SW480 (cell line): ENCODE data around the gene RPP25L.

Experiments used
- DNase-seq: peaks from one replicate; pipeline ENCODE4 v3.0.0-alpha.2; 2016; ENCODE audit warnings: low spot score

The RPP25L gene

DNA sequence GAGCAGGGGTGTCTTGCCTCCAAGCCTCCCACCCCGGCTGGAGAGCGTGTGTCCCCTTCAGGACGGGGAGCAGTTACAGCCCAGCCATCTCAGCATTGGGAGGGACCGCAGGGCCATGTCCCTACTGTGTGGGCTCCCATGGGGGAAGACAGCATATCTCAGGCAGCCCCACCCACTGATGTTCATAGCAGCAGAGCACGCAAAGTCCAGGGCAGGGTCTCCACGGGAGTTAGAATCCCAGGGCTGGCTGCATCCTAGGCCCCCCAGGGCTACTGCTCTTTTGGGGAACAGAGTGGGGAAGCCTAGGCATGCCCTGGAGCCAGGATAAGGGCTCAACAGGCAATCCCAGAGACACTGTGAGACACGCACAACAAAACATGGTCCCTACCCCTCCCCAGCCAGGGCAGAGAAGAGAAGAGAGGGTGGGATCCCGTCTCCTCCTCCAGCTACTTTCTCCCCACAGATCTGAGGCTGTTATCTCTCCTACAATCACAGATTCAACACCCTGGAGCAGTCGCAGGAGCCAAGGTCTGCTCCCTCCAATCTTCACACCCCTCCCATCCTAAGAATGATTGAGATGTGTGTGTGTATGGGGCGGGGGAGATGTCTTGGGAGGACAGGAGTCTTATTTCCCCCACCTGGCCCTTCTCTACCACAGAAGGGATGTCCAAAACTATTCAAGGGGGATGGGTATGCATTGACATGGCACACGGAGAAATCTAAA is 25.8 kb downstream of the RPP25L start:
- DNase-seq, result no peak

DNA sequence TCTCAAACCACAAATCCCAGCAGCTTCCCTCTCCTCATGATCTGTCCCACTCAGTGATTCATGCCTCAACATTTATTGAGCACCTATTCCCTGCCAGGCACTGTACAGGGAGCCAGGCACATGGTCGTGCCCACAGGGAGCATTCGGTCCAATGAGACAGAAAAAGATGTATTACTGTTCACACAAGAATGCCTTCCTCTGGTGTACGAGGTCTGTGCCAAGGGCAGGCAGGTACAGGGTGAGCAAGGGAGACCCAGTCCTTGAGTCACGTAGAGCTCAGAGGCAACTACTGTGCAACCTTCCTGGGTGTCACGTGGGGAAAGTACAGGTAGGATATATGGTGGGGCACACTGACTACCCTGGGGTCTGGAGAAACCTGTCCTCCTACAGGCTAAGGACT is 26.9 kb downstream of the RPP25L start:
- DNase-seq, result no peak

DNA sequence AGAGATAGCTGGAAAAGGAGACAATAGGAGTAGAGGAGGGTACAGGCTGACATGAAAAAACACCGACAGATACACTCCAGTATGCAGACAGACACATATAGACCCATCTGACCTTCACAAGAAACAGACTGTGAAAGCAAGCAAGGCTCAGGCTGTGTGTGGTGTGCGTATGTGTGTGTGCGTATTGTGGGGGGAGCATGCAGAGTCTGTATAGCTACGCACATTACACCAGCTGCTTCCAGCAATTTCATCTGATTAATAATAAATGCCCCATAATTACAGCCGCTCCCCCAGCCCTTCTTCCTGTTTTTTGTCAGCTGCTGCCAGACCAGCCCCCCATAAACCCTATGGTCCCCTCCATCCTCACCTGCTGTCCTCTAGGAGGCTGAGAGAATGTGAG is 29.1 kb downstream of the RPP25L start:
- no peak for DNase-seq

DNA sequence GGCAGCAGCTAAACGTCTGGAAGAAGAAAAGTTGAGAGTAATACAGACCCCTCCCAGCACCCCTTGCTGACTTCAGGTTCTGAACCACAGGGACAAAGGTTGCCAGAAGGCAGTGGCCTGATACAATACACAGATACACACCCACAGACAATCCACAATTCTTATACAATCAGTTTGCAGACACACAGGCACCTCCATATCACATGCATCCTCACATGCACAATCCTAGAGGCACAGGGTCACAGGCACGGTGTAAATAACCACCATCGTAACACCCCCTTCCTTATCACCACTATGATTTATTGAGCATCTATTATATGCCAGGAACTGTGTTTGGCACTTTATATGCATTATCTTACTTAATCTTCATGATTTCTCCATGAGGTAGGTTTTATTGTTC is 30.6 kb downstream of the RPP25L start:
- DNase-seq, result no peak

DNA sequence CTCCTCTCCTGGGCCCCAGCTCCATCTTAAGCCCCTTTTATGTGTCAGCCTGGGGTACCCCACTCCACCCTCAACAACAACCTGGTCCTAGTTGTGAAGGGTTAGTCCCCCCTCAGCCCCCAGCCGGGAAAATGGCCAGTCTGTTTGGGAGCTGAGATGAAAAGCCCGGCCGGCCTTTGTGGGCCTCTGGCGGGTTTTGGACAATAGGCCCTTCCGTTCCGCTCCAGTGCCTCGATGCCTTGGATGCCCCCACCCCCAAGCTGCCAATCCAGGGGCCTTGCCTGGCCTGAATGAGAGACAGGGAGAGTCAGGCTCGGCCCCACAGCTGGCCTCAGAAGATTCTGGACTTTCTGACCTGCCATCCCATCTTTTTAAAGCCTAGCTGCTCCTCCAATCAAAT is 31.5 kb downstream of the RPP25L start:
- no peak for DNase-seq

DNA sequence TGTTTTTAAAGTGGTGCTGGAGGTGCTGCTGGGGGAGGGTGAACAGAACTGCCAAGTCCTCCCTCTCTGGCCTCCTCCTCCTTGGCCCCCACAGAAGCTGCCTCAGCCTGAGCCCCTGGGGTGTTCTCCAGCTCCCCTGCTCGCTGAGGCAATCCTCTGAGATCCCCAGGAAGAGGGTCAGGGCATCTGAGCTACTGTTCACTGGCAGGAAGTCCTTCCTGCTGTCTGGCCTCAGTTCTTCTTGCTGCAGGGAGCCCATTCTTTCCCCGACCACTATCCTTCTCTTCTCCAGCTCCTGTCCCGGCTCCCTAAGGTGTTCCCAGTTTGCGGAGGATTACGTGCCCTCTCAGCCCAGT is 32.1 kb downstream of the RPP25L start:
- DNase-seq, result no peak

DNA sequence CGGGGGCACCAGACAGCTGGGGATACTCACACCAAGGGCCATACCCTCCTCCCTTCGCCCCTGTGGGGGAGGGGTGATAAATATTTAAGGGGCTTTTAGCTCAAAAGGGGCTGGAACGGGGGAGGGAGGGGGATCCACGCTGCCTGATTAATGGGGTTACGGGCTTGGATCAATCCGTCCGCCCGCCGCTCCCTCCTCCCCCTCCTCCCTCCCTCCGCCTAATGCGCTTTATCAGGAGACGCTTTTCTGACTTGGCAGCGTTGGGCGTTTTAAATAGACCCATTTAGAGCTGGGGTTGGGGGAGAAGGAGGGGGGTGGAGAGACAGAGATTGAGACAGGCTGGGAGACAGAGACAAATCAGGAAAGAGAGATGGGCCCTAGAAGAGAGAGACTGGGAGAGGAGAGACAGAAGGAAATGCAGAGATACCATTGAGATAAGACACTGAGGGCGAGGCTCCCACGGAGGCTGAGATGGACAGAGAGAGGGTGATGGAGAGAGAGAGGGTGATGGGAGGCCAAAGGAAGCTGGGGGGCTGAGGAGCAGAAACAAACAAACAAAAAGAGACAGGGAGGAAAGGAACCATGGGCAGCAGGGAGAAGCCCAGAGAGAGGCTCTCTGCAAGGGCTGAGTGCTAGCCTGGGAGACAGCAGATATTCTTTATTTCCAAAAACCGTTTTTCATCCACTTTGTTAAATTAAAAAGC is 32.6 kb downstream of the RPP25L start:
- no peak for DNase-seq

DNA sequence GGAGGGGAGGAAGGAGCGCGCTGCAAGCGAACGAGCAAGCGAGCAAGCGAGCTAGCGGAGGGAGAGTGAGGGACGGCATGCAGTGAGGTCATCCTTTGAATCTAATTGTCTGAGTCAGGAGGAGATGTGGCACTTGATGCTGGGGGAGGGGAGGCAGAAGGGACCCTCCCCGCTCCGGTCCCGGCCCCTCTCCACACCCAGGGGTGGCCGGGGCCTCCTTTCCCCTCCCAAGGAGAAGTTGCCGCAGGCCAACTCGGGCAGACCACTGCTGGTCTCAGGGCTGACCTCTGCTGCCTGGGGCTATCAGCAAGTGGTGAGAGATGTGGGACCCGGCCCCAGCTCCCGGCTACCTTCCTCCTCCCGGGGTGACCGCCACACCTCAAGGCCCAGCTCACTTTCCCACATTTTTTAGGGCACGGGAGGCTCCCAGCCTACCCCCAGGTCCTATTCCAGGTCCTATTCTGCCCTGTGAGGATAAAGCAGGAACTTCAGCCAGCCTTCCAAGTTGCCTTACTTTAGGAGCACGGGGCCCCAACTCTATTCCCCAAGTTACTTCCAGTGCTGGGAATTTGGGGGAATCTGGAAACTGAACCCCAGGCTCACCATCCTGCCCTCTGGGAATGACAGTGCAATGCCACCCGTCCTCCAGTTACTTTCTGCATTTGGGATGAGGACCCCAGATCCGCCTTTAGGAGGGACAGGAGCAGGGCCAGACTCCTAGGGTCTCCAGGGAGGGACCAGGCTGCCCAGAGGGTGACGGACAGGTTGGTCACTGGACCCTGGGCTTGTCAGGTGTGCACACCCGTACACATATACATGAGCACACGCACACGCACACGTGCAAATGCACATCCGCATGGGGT is 33.4 kb downstream of the RPP25L start:
- no peak for DNase-seq

DNA sequence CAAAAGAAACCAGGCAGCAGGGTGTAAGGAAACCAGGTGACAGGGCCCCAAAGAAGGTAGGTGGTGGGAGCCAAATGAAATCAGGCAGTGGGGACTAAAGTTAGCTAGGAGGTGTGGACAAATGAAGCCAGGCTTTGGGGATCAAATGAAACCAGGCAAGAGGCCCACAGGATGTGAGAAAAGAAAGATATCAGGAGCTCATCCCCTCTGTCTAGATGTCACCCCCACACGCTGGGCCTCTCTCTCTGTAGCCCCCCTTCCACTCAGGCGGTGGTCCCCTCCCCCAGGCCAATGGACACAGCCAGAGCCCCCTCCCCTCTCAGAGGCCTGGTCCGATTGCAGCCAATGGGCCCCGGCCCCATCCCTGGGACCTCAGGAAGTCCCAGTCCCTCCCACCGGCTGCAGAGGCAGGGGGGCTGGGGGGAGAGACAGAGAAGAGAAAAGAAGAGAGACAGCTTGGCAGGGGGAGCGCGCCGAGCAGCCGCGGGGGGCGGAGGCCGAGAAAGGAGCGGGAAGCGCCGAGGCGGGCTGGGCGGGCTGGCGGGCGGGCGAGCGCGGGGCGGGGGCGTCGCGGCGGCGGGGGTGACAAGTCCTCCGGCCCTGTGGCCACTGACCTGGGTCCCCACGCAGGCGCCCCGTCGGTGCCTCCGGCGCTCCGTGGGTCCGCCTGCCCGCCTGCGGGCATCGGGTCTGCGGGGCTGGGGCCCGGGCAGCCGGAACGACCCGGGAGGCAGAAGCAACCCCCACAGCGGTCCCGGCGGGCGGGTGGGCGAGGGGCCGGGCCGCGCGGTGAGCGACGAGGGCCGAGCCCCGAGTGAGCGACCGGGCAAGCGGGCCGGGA is 34.3 kb downstream of the RPP25L start:
- no peak for DNase-seq

DNA sequence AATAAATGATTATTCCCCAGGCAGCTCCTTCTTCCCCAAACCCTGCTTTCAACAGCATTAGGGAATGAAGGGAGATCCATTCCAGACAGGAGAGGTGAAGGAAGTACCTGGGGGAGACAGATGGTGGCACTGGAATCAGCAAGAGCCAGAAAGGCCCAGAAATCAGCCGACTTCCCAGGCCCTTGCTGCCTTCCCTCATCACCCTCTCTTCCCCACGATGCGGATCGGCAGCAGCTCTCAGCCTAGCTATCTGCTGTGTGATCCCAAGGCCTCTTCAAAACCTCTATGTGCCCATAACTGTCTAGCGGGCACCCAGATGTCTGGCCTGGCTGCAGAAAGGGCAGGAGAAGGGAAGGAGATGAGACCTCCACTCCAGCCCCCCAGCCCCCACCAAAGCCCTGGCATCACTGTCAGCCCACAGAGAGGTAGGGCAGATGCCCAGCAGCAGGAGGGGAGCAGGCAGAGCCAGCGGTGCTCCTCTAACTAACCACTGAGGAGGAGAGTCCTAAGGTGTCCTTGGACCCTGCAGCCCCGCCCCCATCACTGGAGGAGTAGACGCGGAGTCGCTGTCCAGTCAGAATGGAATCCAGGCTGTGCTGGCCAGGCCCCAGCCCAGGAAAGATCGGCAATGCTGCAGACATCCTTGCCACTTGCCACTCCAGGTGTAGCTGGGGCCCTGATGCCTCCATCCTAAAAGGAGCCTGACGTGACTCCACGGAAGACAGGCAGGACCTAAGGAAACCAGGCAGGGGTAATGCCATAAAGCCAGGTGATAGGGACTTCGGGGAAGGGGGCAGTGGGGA is 35.1 kb downstream of the RPP25L start:
- no peak for DNase-seq

DNA sequence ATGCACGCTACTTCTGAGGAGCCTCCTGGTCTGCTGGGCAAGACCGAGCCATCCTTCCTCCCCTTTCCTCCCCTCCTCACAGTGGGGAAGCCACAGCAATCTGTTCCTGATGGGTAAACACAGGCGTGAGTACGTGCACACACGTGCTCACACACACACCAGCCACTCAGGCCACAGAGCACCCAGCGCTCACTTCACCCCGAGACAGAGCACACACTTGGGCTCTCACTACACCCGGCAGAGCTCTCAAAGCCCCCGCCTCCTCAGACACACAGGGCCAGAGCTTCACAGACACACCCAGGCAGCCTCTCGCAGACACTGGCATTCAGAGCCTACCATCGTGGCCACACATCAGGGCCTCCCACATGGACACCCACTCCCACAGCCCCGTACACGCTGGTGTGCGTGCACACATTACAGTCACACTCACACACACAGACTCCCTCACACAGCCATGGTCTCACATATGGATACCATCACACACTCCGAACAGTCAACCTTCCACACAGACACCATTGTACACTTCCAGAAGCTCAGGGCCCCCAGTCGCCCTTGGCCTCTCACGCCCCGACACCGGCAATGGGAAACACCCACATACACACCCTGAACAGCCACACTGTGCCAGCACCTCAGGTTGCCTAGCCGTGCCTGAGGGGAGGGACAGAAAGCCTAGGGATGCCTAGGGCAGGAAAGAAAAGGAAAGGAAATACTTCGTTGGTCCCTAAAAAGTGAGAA is 35.9 kb downstream of the RPP25L start:
- no peak for DNase-seq

DNA sequence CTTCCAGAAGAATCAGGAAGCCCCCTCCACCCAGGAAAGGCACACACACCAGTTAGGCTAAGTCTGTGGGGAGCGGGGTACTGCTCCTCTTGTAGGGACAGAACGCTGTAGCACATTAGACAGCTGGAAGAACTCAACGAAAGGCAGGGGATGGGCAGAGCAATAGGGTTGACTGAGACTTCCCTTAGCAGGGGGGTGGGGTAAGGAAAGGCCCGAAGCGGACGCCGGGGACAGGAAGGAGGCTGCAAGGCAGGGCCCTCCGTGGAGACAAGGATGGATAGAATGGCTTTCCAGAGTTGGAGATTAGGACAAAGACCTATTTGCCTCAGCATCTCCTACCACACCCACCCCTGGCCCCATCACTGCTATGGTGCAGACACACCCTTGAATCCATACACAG is 36.7 kb downstream of the RPP25L start:
- DNase-seq, result no peak

DNA sequence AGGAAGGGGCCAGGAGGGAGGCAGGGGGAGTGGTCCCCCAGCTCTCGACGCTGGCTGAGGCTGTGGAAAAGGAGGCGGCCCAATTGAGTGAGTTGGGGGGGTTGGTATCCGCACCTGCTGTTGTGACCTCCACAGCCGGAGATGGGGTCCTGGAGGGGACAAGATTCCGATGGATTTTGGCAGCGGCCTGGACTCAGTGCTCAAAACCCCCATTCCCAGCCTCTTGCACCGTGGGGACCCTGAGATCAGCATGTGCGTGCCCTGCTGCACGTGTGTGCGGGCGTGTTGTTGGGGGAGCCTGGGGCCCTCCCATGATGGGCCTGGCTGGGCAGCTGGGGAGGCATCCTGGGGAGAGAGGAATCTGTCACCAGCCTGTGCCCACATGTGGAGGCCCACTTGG is 37.3 kb downstream of the RPP25L start:
- DNase-seq, result no peak

DNA sequence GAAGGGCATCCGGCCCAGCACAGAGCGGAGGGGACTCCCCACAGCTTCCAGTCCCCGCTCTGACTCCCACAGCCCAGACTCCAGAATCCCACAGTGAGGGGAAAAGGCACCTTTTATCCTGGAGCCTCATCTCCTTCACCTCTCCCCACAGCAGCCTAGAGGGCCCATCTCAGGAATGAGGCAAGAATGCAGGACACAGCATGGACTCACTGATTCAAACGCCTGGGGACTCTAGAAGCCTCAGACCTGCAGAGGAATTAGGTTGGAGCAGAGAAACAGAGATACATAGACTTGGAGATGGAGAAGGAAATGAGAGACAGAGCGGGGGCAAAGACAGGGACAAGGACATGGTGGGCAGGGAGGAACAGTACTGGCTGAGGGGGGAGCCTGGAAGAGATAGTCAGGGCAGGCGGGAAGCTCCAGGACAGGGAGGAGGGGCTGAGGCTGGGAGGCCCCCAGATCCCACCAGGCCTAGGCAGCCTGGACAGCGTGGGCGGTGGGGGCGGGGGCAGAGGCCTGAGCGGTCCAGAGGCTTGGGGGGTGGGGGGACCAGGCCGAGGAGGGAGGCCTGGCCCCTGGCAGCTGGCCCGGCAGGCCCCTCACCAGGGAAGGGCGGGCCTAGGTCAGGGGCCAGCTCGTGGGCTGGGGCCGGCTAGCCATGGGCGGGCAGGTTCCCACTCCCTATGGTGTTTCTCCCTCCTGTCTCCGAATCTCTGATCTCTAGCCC is 38.1 kb downstream of the RPP25L start:
- no peak for DNase-seq

DNA sequence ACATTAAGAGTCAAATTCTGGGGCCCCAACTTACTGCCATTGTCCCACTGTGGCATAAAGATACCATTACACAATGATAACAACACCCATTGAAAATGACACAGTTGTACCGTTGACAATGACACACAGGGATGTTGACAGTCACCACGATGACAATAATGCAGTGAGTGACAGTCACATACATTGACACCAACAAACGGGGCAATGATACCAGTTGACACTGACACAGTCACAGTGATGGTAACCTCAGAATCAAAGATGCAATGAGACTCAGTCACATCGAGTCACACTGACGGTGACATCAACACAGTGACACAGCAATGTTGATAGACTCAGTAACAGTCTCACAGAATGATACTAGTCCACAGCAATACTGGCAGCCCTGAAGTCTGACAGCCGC is 39.3 kb downstream of the RPP25L start:
- DNase-seq, result no peak

DNA sequence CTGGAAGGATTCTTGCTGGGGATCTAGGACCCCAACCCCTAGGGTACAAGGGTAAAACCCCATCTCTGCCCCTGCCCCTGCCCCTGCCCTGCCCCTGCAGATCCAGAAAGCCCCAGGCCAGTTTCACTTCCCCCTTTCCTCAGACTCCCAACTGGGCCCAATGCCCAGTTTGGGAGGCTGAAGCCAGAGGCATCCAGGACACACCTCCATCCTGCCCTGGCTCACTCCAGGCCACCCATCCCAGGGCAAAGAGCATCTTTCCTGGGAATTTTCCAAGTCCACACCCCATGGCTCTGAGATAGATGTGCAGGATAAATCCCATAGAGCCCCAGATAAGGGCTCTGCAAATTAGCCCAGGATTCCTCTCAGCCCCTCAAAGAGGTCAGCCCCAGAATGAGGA is 39.8 kb downstream of the RPP25L start:
- DNase-seq, result no peak

DNA sequence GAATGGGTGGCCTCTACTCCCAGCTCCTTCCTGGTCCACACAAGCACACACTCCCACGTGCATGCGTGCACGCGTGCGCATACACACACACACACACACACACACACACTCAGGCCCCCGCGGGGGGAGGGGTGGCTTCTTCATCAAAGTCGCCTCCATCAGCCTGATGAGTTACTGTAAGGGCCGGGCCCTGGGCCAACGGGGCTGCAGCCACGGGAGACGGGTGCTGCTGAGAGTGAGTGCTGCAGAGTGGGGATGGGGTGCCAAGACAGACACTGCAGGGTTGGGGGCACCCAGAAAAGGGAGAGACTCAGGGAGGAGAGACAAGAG is 40.5 kb downstream of the RPP25L start:
- DNase-seq, result no peak

DNA sequence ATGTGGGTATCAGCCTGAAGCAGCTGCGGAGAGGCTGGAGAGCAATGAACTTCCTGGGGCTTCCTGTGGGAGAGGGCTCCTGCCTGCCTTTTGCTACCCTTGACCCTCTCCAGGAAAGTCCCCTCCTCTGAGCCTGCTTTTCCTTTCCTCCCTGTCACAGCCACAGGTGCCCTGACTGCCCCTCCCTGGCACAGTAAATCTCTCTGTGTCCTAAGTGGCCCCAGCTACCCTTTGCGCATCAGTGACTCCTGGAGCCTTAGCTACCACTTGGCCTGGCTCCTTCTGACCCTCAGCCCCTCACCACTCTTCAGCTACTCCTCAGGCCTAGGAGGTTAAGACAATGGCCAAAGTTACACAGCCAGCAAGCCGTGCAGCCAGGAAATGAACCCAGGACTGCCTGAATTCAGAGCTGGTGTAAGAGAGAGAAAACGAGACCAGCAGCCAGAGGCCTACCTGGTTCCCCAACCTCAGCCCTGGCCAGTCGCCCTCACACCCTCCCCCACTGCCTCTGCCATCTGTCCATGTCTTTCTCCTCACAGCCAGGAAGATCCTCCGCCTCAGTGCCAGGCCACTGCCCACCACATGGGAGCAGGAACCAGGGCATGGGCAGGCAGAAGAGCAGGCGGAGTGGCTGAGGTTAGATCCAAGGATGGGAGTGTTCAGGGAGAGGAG is 41.0 kb downstream of the RPP25L start:
- DNase-seq, result no peak

DNA sequence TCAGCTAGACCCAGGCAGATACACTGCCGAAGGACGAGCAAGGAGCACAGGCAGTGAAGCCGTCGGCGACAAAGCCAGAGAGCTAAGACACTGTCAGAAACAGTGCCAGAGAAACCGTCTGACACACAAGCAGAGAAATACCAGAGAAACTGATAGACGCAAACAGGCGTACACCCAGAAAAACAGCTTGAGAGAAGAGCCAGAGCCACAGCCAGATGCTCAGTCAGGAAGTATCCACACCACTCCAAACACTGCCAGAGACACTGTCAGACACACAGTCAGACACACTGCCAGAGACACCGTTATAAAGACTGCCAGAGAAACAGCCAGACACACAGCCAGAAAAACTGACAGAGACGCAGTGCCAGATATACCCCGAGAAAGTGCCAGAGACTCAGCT is 41.5 kb downstream of the RPP25L start:
- no peak for DNase-seq

DNA sequence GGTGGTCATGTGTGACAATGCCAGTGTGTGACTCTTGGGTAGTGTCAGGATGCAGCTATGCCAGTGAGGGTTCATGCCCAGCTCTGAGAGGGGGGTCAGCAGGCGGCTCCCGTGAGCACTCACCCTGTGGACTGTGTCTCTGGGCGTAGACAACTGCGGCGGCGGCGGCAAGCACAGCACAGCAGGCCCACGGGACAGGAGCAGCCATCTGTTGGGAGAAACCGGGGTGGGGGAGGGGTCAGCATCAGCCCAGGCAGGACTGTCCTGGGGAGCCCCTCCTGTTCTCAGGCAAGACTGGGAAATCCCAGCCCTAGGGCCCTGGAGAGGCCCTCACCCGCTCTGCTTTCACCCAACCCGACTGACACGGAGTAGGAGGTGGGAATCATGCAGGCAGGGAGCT is 43.1 kb downstream of the RPP25L start:
- DNase-seq, result no peak
